22Rv1 (cell line): ENCODE data around the gene WDR75.
"Not testable (repeated sequence)": the region's sequence is repeated elsewhere in the genome, so short reads cannot be mapped to it uniquely, and the experiment has no call there.

Experiments used
- CTCF ChIP-seq: fragments of 450-650 bp; IDR thresholded peaks from 2 replicates; pipeline ENCODE4 v1.5.1; 2017; ENCODE audit warnings: mild to moderate bottlenecking
- ZFX ChIP-seq: fragments of 450-650 bp; IDR thresholded peaks from 2 replicates; pipeline ENCODE4 v1.6.1; 2017; ENCODE audit warnings: antibody characterized with exemption, borderline replicate concordance

DNA sequence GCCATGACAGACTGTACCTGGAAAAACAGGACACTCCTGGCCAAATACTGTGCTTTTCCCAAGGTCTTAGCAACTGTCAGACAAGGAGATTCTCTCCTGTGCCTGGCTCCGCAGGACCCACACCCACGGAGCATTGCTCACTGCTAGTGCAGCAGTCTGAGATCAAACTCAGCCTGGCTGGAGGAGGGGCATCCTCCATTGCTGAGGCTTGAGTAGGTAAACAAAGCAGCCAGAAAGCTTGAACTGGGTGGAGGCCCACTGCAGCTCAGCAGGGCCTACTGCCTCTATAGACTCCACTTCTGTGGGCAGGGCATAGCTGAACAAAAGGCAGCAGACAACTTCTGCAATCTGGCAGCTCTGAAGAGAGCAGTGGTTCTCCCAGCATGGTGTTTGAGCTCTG is 10.8 kb upstream of the WDR75 start:
- TF ChIP-seq CTCF, ZFX: not testable (repeated sequence)
